HepG2 (cell line): Measurements from ENCODE around the gene RHBDD2. TPM values are rescaled to one million over a fixed set of nuclear protein-coding genes. Genes with fewer than 3 reads are reported as not detected.
A peak's percentile ranks its signal among the peaks of the same experiment; 100 is the strongest.

Experiments used
- ATF7-NPFF ChIP-seq: sonication (generic); formaldehyde crosslinking; IDR thresholded peaks from 2 replicates; pipeline ENCODE4 v1.8.1; 2023; ENCODE audit warnings: mild to moderate bottlenecking, low read depth, missing genetic modification reagents, moderate library complexity
- CBX1 ChIP-seq: IDR thresholded peaks from one replicate; pipeline ENCODE4 v1.6.1; 2016; ENCODE audit warnings: antibody characterized with exemption, low read depth
- CEBPG ChIP-seq: IDR thresholded peaks from 2 replicates; pipeline ENCODE4 v1.6.1; 2016
- GFI1 ChIP-seq: sonication (generic); formaldehyde crosslinking; IDR thresholded peaks from 2 replicates; pipeline ENCODE4 v1.5.0; 2020; ENCODE audit warnings: missing genetic modification reagents, mild to moderate bottlenecking, borderline replicate concordance
- GTF2F1 ChIP-seq: fragments of 150-350 bp; IDR thresholded peaks from 2 replicates; pipeline ENCODE4 v1.6.1; 2014; ENCODE audit warnings: low read length
- KDM6A ChIP-seq: IDR thresholded peaks from 2 replicates; pipeline ENCODE4 v1.6.1; 2016; ENCODE audit warnings: low read depth
- KLF11 ChIP-seq: IDR thresholded peaks from 2 replicates; pipeline ENCODE4 v1.6.1; 2016; ENCODE audit warnings: missing compliant biosample characterization
- KLF15 ChIP-seq: sonication (generic); formaldehyde crosslinking; IDR thresholded peaks from 2 replicates; pipeline ENCODE4 v1.8.1; 2023; ENCODE audit warnings: borderline replicate concordance, mild to moderate bottlenecking, inconsistent platforms, missing genetic modification reagents, mixed read lengths
- NR2C2 ChIP-seq: sonication (generic); formaldehyde crosslinking; IDR thresholded peaks from 2 replicates; pipeline ENCODE4 v1.4.0; 2020; ENCODE audit warnings: missing genetic modification reagents, mild to moderate bottlenecking, moderate library complexity, borderline replicate concordance
- RBM22 ChIP-seq: fragments of 200-400 bp; formaldehyde crosslinking; optimal IDR thresholded peaks from 2 replicates; pipeline ENCODE3; 2017; ENCODE audit warnings: mild to moderate bottlenecking, low read length, moderate library complexity
- REPIN1 ChIP-seq: sonication (generic); formaldehyde crosslinking; IDR thresholded peaks from 2 replicates; pipeline ENCODE4 v1.8.0; 2022; ENCODE audit warnings: missing genetic modification reagents, low read depth, mild to moderate bottlenecking, borderline replicate concordance
- TOPORS ChIP-seq: sonication (generic); formaldehyde crosslinking; IDR thresholded peaks from 2 replicates; pipeline ENCODE4 v1.8.0; 2023; ENCODE audit warnings: mild to moderate bottlenecking, missing genetic modification reagents
- ZFAT ChIP-seq: sonication (generic); formaldehyde crosslinking; conservative IDR thresholded peaks from 2 replicates; pipeline ENCODE4 v1.8.1; 2023; ENCODE audit warnings: missing genetic modification reagents, inconsistent platforms
- ZFP36L2 ChIP-seq: sonication (generic); formaldehyde crosslinking; IDR thresholded peaks from 2 replicates; pipeline ENCODE4 v1.4.0; 2020; ENCODE audit warnings: missing genetic modification reagents
- ZNF17 ChIP-seq: sonication (generic); formaldehyde crosslinking; IDR thresholded peaks from 2 replicates; pipeline ENCODE4 v1.5.0; 2020; ENCODE audit warnings: mild to moderate bottlenecking, missing genetic modification reagents
- ZNF546 ChIP-seq: sonication (generic); formaldehyde crosslinking; conservative IDR thresholded peaks from 2 replicates; pipeline ENCODE4 v1.8.1; 2023; ENCODE audit warnings: mild to moderate bottlenecking, missing genetic modification reagents
- ZNF724P ChIP-seq: sonication (generic); formaldehyde crosslinking; IDR thresholded peaks from 2 replicates; pipeline ENCODE4 v1.8.0; 2022; ENCODE audit warnings: missing genetic modification reagents, borderline replicate concordance
- polyA plus RNA-seq, 8 experiments: library from polyadenylated mRNA; depleted of rRNA in 3 of 8; stranded (reverse) in 7 of 8; unstranded in 1 of 8; fragments of >200 nt; fragmentation: Illumina TruSeq in 4 of 8; extraction: Trizol in 4 of 8; gene quantifications; 2 replicates each; pipeline versions ENCODE4 v1.2.1 to v1.2.3, GENCODE V29; 2011 to 2016; ENCODE audit warnings: low read depth in 4 of 8, missing spikeins in 1 of 8, mixed read lengths in 1 of 8; ENCODE audit not compliant: insufficient read depth in 1 of 8
- total RNA-seq, 5 experiments: library from RNA; depleted of rRNA; stranded (reverse); fragments of >200 nt; fragmentation: Illumina TruSeq; extraction: Trizol; gene quantifications; 2 replicates each; pipeline ENCODE4 v1.2.3, GENCODE V29; 2016; ENCODE audit warnings: low read depth in 1 of 5
- TF ChIP-seq, protein P1 (sequence below): sonication (generic); formaldehyde crosslinking; IDR thresholded peaks from 2 replicates; pipeline ENCODE4 v1.8.0; 2023; ENCODE audit warnings: mild to moderate bottlenecking, missing genetic modification reagents
- TF ChIP-seq, protein P2 (sequence below): sonication (generic); formaldehyde crosslinking; conservative IDR thresholded peaks from 2 replicates; pipeline ENCODE4 v1.8.0; 2022; ENCODE audit warnings: missing genetic modification reagents
- TF ChIP-seq, protein P3 (sequence below): IDR thresholded peaks from 2 replicates; pipeline ENCODE4 v1.6.1; 2016; ENCODE audit warnings: mild to moderate bottlenecking, missing biosample characterization, missing genetic modification reagents
- TF ChIP-seq, protein P4 (sequence below): sonication (generic); formaldehyde crosslinking; IDR thresholded peaks from 2 replicates; pipeline ENCODE4 v1.4.0; 2020; ENCODE audit warnings: missing genetic modification reagents, low read depth, mild to moderate bottlenecking, borderline replicate concordance
- TF ChIP-seq, protein P5 (sequence below): sonication (generic); formaldehyde crosslinking; IDR thresholded peaks from 2 replicates; pipeline ENCODE4 v1.4.0; 2020; ENCODE audit warnings: missing genetic modification reagents, mild to moderate bottlenecking, borderline replicate concordance
- TF ChIP-seq, protein P6 (sequence below), 2 experiments: fragments of 450-650 bp in 1 of 2; sonication (generic) in 1 of 2; formaldehyde crosslinking; IDR thresholded peaks; 2 replicates each; pipeline versions ENCODE4 v1.5.0 to v1.8.0; 2020 to 2022; ENCODE audit warnings: mild to moderate bottlenecking in 1 of 2, missing genetic modification reagents in 1 of 2

Gene RHBDD2
- total and polyA plus RNA-seq, 2 of the 13 experiments (the other 11 are each of a cell fraction or from before 2014, with no cell fraction given): 23.1 to 26.4 TPM

- TF ChIP-seq, protein P1, sequence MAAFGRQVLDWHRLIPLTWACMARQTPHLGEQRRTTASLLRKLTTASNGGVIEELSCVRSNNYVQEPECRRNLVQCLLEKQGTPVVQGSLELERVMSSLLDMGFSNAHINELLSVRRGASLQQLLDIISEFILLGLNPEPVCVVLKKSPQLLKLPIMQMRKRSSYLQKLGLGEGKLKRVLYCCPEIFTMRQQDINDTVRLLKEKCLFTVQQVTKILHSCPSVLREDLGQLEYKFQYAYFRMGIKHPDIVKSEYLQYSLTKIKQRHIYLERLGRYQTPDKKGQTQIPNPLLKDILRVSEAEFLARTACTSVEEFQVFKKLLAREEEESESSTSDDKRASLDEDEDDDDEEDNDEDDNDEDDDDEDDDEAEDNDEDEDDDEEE (CRISPR knock-in tag): no peak
- TF ChIP-seq ZFAT (CRISPR knock-in tag): no peak
- TF ChIP-seq, protein P2, sequence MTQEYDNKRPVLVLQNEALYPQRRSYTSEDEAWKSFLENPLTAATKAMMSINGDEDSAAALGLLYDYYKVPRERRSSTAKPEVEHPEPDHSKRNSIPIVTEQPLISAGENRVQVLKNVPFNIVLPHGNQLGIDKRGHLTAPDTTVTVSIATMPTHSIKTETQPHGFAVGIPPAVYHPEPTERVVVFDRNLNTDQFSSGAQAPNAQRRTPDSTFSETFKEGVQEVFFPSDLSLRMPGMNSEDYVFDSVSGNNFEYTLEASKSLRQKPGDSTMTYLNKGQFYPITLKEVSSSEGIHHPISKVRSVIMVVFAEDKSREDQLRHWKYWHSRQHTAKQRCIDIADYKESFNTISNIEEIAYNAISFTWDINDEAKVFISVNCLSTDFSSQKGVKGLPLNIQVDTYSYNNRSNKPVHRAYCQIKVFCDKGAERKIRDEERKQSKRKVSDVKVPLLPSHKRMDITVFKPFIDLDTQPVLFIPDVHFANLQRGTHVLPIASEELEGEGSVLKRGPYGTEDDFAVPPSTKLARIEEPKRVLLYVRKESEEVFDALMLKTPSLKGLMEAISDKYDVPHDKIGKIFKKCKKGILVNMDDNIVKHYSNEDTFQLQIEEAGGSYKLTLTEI (CRISPR knock-in tag): no peak
- peak; percentile 95 for TF ChIP-seq GFI1 (CRISPR knock-in tag)
- TF ChIP-seq, protein P3, sequence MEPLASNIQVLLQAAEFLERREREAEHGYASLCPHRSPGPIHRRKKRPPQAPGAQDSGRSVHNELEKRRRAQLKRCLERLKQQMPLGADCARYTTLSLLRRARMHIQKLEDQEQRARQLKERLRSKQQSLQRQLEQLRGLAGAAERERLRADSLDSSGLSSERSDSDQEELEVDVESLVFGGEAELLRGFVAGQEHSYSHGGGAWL (CRISPR knock-in tag): no peak
- no peak for TF ChIP-seq RBM22
- TF ChIP-seq, protein P4, sequence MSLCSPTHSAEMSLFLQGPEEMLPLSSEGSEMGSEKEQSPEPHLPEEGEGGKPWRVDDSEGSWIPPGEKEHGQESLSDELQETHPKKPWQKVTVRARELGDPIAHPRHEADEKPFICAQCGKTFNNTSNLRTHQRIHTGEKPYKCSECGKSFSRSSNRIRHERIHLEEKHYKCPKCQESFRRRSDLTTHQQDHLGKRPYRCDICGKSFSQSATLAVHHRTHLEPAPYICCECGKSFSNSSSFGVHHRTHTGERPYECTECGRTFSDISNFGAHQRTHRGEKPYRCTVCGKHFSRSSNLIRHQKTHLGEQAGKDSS (CRISPR knock-in tag): no peak
- TF ChIP-seq KDM6A (CRISPR knock-in tag): 0 out of 2 replicates have a peak, but pooled peaks have one; percentile 40
- TF ChIP-seq ZNF724P (CRISPR knock-in tag): 0 out of 2 replicates have a peak, but pooled peaks have one; percentile 65
- no peak for TF ChIP-seq CBX1
- no peak for TF ChIP-seq CEBPG (CRISPR knock-in tag)
- no peak for TF ChIP-seq ZNF17 (CRISPR knock-in tag)
- TF ChIP-seq ZFP36L2 (CRISPR knock-in tag): no peak
- TF ChIP-seq ZNF546 (CRISPR knock-in tag): peak; percentile 75; the same call in 1 of the 2 replicates
- TF ChIP-seq, protein P5, sequence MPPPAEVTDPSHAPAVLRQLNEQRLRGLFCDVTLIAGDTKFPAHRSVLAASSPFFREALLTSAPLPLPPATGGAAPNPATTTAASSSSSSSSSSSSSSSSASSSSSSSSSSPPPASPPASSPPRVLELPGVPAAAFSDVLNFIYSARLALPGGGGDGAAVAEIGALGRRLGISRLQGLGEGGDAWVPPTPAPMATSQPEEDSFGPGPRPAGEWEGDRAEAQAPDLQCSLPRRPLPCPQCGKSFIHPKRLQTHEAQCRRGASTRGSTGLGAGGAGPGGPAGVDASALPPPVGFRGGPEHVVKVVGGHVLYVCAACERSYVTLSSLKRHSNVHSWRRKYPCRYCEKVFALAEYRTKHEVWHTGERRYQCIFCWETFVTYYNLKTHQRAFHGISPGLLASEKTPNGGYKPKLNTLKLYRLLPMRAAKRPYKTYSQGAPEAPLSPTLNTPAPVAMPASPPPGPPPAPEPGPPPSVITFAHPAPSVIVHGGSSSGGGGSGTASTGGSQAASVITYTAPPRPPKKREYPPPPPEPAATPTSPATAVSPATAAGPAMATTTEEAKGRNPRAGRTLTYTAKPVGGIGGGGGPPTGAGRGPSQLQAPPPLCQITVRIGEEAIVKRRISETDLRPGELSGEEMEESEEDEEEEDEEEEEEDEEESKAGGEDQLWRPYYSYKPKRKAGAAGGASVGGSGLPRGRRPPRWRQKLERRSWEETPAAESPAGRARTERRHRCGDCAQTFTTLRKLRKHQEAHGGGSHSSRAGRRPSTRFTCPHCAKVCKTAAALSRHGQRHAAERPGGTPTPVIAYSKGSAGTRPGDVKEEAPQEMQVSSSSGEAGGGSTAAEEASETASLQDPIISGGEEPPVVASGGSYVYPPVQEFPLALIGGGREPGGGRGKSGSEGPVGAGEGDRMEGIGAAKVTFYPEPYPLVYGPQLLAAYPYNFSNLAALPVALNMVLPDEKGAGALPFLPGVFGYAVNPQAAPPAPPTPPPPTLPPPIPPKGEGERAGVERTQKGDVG (CRISPR knock-in tag): peak; percentile 85; the same call in 1 of the 2 replicates
- TF ChIP-seq NR2C2: peak; percentile 15; the same call in 1 of the 2 replicates
- no peak for TF ChIP-seq GTF2F1
- no peak for TF ChIP-seq KLF11
- no peak for TF ChIP-seq REPIN1 (CRISPR knock-in tag)
- TF ChIP-seq KLF15 (CRISPR knock-in tag): no peak
- TF ChIP-seq, protein P6, sequence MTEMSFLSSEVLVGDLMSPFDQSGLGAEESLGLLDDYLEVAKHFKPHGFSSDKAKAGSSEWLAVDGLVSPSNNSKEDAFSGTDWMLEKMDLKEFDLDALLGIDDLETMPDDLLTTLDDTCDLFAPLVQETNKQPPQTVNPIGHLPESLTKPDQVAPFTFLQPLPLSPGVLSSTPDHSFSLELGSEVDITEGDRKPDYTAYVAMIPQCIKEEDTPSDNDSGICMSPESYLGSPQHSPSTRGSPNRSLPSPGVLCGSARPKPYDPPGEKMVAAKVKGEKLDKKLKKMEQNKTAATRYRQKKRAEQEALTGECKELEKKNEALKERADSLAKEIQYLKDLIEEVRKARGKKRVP (CRISPR knock-in tag; IDR thresholded peaks at IDR 0.05): no peak
- peak; percentile 58 for TF ChIP-seq ATF7-NPFF (CRISPR knock-in tag)
- TF ChIP-seq TOPORS (CRISPR knock-in tag): no peak
Observed at GRCh38 chr7:75896803-75897327, 18.0 kb downstream of the RHBDD2 start (continued).
